GM18858 (cell line): Measurements from ENCODE around the gene ANO3.

Source experiments
- ATAC-seq: cut with Tn5 transposase; IDR thresholded peaks from one replicate; pipeline ENCODE4 v1.9.1; 2021; ENCODE audit not compliant: unreplicated experiment

The ANO3 gene

GRCh38 chr11:26483108-26483507 lies 151.2 kb downstream of the ANO3 start:
- no peak for ATAC-seq

GRCh38 chr11:26490546-26490945 lies 158.6 kb downstream of the ANO3 start:
- no peak for ATAC-seq

GRCh38 chr11:26493616-26494015 lies 161.7 kb downstream of the ANO3 start:
- no peak for ATAC-seq

- no peak for ATAC-seq
These were observed 175.3 kb downstream of the ANO3 start for GRCh38 chr11:26507229-26507628.

- no peak for ATAC-seq
These were observed 178.2 kb downstream of the ANO3 start for GRCh38 chr11:26510164-26510563.

GRCh38 chr11:26510756-26511155 lies 178.8 kb downstream of the ANO3 start:
- ATAC-seq, result no peak

- no peak for ATAC-seq
These were observed 180.3 kb downstream of the ANO3 start for GRCh38 chr11:26512196-26512595.

- ATAC-seq, result no peak
These were observed 187.5 kb downstream of the ANO3 start for GRCh38 chr11:26519469-26519868.

- peak; percentile 57 for ATAC-seq
These were observed 191.1 kb downstream of the ANO3 start for GRCh38 chr11:26522912-26523610.

GRCh38 chr11:26527685-26528084 lies 195.8 kb downstream of the ANO3 start:
- ATAC-seq, result no peak

GRCh38 chr11:26537341-26537740 lies 205.4 kb downstream of the ANO3 start:
- ATAC-seq, result no peak

GRCh38 chr11:26539517-26539916 lies 207.6 kb downstream of the ANO3 start:
- no peak for ATAC-seq

- ATAC-seq, result no peak
These were observed 209.9 kb downstream of the ANO3 start for GRCh38 chr11:26541870-26542269.

- no peak for ATAC-seq
These were observed 217.2 kb downstream of the ANO3 start for GRCh38 chr11:26549176-26549575.

- ATAC-seq, result no peak
These were observed 218.1 kb downstream of the ANO3 start for GRCh38 chr11:26550022-26550421.

- no peak for ATAC-seq
These were observed 219.4 kb downstream of the ANO3 start for GRCh38 chr11:26551186-26551801.

- no peak for ATAC-seq
These were observed 221.3 kb downstream of the ANO3 start for GRCh38 chr11:26553182-26553581.

GRCh38 chr11:26554455-26554854 lies 222.5 kb downstream of the ANO3 start:
- no peak for ATAC-seq

- no peak for ATAC-seq
These were observed 224.7 kb downstream of the ANO3 start for GRCh38 chr11:26556582-26556981.

GRCh38 chr11:26557666-26558065 lies 225.7 kb downstream of the ANO3 start:
- no peak for ATAC-seq

GRCh38 chr11:26558190-26558589 lies 226.3 kb downstream of the ANO3 start:
- ATAC-seq, result no peak

GRCh38 chr11:26569646-26570045 lies 237.7 kb downstream of the ANO3 start:
- ATAC-seq, result no peak
